NCI-H1694 (cell line): ENCODE results near the gene MYCN.

Experiments
- DNase-seq: peaks from one replicate; lab custom pipeline; 2025; lab: John Stamatoyannopoulos, UW

The MYCN gene

DNA sequence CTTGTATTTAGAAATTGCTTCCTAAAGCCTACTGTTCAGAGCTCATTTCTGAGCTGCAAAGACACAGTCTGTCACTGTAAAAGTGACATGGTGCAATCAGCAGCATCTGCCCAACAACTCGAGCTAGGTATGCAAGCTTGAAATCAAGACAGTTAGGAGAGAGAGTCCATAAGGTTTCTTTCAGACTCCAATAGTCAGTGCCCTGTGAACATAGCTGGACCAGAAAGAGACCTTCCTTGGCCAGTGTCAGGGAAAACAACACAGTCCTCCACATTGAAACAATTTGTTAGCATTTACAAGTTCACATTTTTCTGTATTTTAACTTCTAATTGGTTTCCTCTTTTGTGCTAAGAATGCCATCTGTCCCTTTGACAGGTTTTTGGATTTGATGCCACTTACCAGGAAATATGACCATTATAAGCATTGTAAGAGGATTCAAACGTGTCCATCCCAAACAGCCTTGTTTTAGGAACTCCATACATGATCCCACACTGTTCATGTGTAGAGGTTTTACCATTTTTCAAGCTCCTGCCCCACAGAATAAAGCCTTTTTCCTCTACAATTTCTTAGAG is 8.9 kb upstream of the MYCN start:
- DNase-seq = peak; percentile 63

DNA sequence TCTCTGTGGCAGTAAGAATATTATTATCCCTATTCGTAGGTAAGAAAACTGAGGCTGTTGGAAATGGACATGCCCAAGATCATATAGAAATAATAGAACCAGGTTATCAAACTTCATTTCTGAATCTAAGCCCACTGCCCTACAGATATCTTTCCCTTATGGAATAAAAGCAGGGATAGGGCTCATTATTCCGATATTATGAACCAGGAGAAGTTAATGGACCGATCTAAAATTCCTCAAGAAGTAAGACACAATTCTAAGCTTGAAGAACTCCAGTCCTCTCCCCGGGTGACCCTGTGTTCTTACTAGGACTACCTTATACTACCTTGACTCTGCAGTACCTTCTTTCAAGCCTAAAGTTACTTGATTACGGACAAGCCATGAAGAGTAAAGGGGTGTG is 8.4 kb upstream of the MYCN start:
- DNase-seq = no peak

DNA sequence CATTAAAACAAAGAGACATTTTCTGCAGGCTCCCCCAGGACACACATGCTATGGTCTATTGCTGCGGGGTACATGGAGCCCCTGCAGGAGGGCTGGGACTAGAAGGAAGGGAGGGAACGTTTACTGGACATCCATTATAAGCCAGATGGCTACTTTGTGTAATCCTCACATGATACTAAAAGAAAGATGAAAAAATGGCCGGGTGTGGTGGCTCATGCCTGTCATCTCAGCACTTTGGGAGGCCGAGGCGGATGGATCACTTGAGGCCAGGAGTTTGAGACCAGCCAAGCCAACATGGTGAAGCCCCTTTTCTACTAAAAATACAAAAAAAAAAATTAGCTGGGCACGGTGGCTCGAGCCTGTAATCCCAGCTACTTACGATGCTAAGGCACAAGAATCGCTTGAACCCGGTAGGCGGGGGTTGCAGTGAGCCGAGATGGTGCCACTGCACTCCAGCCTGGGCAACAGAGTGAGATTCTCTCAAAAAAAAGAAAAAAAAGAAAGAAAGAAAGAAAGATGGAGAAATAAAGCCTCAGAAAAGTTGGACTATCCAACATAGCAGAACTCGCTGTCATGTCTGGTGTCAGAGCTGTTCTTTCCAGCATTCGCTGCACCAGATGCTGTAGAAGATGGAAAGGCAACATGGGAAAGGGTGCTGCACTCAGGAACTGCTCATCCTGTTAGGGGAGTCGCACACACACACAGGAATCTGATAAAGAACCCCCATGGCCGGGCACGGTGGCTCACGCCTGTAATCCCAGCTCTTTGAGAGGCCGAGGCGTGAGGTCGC is 7.8 kb upstream of the MYCN start:
- DNase-seq = no peak

- no peak for DNase-seq
These were observed 7.0 kb upstream of the MYCN start for GRCh38 chr2:15933184-15933845.

DNA sequence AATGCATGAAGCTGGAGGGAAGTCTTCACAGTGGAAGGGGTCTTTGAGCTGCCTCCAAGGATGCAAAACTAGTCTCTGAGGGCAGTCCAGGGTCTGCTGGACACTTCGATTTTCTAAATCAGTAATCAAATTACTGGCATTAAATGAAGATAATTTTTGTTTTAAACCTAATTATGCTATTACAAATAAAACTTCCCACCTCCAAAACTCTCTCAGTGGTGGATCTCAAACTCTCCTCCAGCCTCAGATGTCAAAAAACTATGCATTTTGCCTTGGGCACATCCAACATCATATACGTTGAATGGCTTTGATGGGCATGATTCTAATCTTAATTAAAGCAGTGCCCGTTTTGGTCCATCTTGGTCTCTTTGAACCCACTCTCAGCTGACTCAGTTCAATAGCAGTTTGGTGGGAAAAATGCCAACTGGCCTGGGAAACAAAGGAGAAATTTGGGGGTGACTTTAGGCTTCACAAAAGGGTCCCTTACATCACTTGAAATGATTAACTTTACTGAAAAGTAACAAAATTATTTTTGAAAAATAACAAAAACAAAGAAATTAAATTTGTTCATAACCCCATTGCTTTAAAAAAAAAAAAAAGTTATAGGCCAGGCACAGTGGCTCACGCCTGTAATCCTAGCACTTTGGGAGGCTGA is 5.9 kb upstream of the MYCN start:
- no peak for DNase-seq

- no peak for DNase-seq
These were observed 5.2 kb upstream of the MYCN start for GRCh38 chr2:15935189-15935588.

GRCh38 chr2:15935675-15936074 is 4.7 kb upstream of the MYCN start:
- DNase-seq = no peak

DNA sequence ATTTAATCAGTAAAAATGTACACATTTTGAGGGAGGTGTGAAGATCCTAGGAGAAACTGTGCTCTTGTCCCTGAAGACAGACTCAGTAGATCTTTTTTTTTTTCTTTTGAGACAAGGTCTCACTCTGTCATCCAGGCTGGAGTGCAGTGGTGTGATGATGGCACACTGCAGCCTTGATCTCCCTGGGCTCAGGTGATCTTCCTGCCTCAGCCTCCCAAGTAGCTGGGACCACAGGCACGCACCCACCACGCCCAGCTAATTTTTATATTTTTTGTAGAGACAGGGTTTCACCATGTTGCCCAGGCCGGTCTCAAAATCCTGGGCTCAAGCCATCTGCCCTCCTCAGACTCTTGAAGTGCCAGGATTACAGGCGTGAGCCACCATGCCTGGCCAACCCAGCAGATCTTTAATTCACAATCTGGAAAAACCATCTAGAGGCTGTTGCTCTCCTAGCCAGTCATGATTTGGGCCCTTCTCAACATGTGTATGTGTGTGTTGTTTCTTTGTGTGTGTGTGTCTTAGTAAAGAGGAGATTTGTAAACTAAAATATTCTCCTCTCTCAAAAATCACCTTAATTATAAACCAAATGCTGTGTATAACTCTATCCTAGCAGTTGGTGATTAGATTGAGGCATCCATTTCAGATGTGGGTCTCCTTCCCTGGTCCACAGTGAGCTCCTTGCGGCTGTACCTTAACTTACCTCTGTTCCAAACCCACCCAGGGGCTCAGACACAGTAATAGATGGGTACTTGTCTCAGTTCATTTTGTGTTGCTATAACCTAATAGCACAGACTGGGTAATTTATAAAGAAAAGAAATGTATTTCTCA is 3.9 kb upstream of the MYCN start:
- DNase-seq = no peak

DNA sequence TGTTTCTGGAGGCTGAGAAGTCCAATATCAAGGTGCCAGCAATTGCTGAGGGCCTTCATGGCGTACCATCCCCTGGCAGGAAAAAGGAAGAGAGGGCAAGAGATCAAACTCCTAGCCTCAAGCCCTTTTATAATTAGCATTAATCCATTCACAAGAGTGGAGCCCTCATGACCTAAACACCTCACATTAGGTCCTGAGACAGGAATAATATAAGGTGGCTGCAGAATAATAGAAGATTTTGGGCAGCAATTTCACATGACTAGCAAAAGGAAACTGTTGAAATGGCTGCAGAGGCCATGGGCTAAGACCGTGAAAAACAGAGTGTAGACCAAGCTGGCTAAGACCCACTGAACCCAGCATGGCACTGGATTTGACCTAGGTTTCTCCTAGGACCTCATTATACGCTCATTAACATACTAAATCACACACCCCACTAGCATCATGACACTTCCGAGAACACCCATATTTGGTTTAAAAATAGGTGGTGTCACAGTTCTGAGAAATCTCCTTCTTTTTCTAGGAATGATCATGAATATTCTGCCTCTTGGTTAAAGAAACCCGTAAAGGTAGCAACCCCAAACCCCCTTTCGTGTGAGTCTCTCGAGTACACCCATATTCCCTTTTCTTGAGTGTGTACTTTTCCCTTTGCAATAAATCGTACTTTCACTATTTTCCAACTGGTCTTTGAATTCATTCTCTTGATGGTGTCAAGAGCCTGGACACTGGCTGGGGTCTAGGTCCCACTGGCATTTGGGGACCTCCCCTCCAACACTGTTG is 3.1 kb upstream of the MYCN start:
- no peak for DNase-seq

GRCh38 chr2:15937882-15938802 is 2.2 kb upstream of the MYCN start:
- no peak for DNase-seq

GRCh38 chr2:15938803-15939555 is 1.4 kb upstream of the MYCN start:
- DNase-seq = no peak

DNA sequence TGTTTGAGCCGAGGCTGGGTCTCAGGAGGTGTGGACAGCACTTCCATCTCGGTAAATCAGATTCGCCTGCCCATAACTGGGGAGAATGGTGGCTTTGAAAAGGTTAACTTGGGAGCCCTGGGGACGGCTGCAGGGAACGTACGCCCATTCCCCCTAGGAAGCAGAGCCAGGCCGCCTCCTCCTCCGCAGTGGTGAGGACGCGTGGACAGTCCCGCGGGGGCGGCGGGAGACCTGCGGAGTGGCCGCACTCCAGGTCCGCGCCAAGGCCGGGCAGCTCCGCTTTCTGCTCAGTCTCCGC is 845 bp upstream of the MYCN start:
- no peak for DNase-seq

DNA sequence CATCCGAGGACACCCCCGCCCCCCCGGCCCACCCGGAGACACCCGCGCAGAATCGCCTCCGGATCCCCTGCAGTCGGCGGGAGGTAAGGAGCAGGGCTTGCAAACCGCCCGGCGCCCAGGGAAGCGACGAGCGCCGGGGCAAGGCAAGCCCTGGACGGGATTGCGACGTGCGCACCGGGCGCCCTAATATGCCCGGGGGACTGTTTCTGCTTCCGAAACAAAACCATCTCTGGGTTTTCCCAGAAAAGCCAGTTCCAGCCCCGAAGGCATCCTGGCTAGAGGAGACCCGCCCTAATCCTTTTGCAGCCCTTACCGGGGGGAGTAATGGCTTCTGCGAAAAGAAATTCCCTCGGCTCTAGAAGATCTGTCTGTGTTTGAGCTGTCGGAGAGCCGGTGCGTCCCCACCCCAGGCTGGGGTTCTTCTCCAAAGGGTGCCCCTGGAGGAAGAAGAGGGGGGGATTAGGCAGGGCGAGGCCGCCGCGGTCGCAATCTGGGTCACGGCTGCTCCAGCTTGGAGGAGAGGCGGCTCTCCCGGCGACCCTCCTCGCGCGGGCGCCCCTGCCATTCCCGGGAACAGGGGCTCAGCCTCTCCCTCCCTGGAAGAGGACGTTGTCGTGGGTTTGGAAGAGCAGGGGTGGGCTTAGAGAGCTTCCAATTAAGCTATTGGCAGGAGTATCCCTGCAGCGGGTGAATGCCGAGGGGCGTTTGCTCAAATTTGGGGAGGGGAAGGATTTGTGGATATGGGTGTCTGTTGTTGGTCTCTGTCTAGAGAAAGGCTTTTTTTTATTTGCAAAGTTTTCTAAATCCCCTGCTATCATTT is 521 bp downstream of the MYCN start:
- DNase-seq = peak; percentile 57

DNA sequence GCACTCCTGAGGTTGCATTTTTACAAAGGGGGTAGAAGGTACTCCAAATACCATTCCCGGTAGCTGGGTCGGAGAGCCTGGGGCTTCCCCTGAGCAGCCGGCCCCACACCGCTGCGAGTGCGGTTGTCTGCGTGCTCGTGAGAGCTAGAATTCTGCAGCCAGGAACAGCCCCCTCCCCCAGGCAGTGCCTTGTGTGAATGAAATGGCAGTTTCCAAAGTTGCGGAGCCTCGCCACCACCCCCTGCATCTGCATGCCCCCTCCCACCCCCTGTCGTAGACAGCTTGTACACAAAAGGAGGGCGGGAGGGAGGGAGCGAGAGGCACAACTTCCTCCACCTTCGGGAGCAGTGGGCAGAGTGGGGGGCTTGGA is 1.1 kb downstream of the MYCN start:
- DNase-seq = peak; percentile 55

- DNase-seq = no peak
These were observed 1.7 kb downstream of the MYCN start for GRCh38 chr2:15941871-15942710.

DNA sequence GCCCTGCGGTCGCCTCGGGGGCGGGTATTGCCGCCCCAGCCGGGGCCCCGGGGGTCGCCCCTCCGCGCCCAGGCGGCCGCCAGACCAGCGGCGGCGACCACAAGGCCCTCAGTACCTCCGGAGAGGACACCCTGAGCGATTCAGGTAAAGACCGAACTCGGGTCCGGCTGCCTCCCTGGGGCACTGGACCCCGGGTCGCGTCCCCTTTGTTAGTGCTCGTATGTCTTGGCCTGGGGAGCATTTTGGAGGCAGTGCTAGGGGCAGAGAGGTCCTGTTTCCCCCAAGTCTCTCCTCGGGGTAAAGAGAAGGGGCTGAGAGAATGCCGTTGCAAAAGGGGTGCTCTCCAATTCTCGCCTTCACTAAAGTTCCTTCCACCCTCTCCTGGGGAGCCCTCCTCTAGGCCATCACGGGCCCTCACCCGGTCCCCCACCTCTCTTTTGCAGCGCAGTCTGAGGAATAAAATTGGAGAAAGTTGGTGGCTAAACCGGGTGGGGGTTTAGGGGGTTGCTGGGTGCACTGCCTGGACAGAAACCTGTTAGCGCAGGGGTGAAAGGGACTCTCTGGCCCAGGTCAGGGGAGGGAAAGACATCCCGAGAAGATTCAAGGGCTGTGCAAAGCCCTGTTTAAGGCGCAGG is 2.5 kb downstream of the MYCN start:
- DNase-seq = no peak
